T-cell (primary cell): ENCODE data around the gene CARTPT. TPM values are rescaled to one million over a fixed set of nuclear protein-coding genes. Genes with fewer than 3 reads are reported as not detected.

ENCODE experiments used
- ATAC-seq, 4 experiments: fragments of 200-7000 bp in 3 of 4; fragments of 150-1000 bp in 1 of 4; cut with Tn5 transposase; replicated peaks in 1 of 4; 1 replicate in 3 of 4; 2 replicates in 1 of 4; pipeline ENCODE4 v1.10.0; 2021; ENCODE audit warnings: moderate library complexity in 3 of 4, mild to moderate bottlenecking in 2 of 4, moderate number of reproducible peaks in 1 of 4
- CTCF ChIA-PET, 2 donors: fragments of 300-600 bp; sonication (Branson Sonifier 250); formaldehyde crosslinking; loops; one replicate each; lab custom pipeline; 2022; ENCODE audit warnings: antibody characterized with exemption in 2 of 2; lab: Charles Lee
- POLR2A ChIA-PET, 2 donors: fragments of 300-600 bp; sonication (Branson Sonifier 250); formaldehyde crosslinking; loops; one replicate each; lab custom pipeline; 2022; ENCODE audit warnings: antibody characterized with exemption in 2 of 2; lab: Charles Lee
- DNase-seq, 35 experiments: peaks; one replicate each; pipeline versions ENCODE4 v3.0.0 to v3.0.0-alpha.2; 2013 to 2023
- H3K27ac ChIP-seq: one replicate; pipeline ENCODE4 v1.5.1; 2013; ENCODE audit warnings: low read length
- H3K27me3 ChIP-seq, 2 experiments: replicated peaks in 1 of 2; 1 replicate in 1 of 2; 2 replicates in 1 of 2; pipeline versions ENCODE4 v1.6.1 to v1.7.0; 2013; ENCODE audit warnings: low read length in 1 of 2, mixed read lengths in 1 of 2; ENCODE audit not compliant: control insufficient read depth in 2 of 2, insufficient read depth in 2 of 2; ENCODE audit errors: extremely low read depth in 1 of 2
- H3K36me3 ChIP-seq, 2 donors: 1 replicate in 1 of 2; 2 replicates in 1 of 2; pipeline versions ENCODE4 v1.6.1 to v1.7.0; 2013; ENCODE audit warnings: low read length in 1 of 2; ENCODE audit not compliant: control insufficient read depth in 2 of 2, insufficient read depth in 1 of 2; ENCODE audit errors: extremely low read depth in 1 of 2
- H3K4me1 ChIP-seq, 2 experiments: 1 replicate in 1 of 2; 2 replicates in 1 of 2; pipeline versions ENCODE4 v1.6.1 to v1.7.0; 2013; ENCODE audit warnings: low read length in 2 of 2, mixed read lengths in 1 of 2; ENCODE audit not compliant: insufficient read depth in 2 of 2, control insufficient read depth in 1 of 2; ENCODE audit errors: extremely low read depth in 1 of 2
- H3K4me3 ChIP-seq, 2 donors: 1 replicate in 1 of 2; 2 replicates in 1 of 2; pipeline versions ENCODE4 v1.5.1 to v1.7.0; 2013; ENCODE audit warnings: mild to moderate bottlenecking in 2 of 2, low read length in 1 of 2, moderate library complexity in 1 of 2; ENCODE audit not compliant: control insufficient read depth in 1 of 2; ENCODE audit errors: extremely low read depth in 1 of 2
- H3K9me3 ChIP-seq: 2 replicates; pipeline ENCODE4 v1.7.0; 2013
- H3K27ac Mint-ChIP-seq, 2 donors: one replicate each; pipeline ENCODE4 v1.8.0; 2020 to 2021; ENCODE audit warnings: mild to moderate bottlenecking in 2 of 2, mixed read lengths in 2 of 2
- H3K27me3 Mint-ChIP-seq, 2 donors: one replicate each; pipeline ENCODE4 v1.8.0; 2021 to 2022; ENCODE audit warnings: mixed read lengths in 2 of 2
- H3K36me3 Mint-ChIP-seq: one replicate; pipeline ENCODE4 v1.8.0; 2021; ENCODE audit warnings: mixed read lengths
- H3K4me1 Mint-ChIP-seq, 3 donors: one replicate each; pipeline ENCODE4 v1.8.0; 2020 to 2022; ENCODE audit warnings: mixed read lengths in 3 of 3, mild to moderate bottlenecking in 1 of 3
- H3K4me3 Mint-ChIP-seq, 3 donors: one replicate each; pipeline ENCODE4 v1.8.0; 2020 to 2022; ENCODE audit warnings: mild to moderate bottlenecking in 3 of 3, mixed read lengths in 3 of 3, moderate library complexity in 3 of 3
- H3K9me3 Mint-ChIP-seq, 3 donors: one replicate each; pipeline ENCODE4 v1.8.0; 2020 to 2022; ENCODE audit warnings: mixed read lengths in 3 of 3
- WGBS: methylation state at CpG from one replicate; pipeline ENCODE4 v1.1.5; 2013; ENCODE audit warnings: missing lambda C conversion rate; ENCODE audit not compliant: insufficient coverage; 5-methylcytosine and 5-hydroxymethylcytosine counted together
- total RNA-seq, 35 experiments: library from RNA in 6 of 35; stranded (reverse) in 6 of 35; fragments of 120-200 nt in 1 of 35; gene quantifications; one replicate each; pipeline versions ENCODE4 v1.2.1 to v1.2.4 and lab custom pipeline; 2013 to 2026

CARTPT gene
- total RNA-seq, 5 donors from 2014 or later (not counting 1 experiment from before 2014, with no cell fraction given) = not detected

GRCh38 chr5:71693828-71694427 is 25.1 kb upstream of the CARTPT start:
- H3K4me1 ChIP-seq = peaks cover 0 to 4% of the 10 kb centered on the region in 2 experiments
- H3K27me3 Mint-ChIP-seq = peaks cover 6 to 19% of the 10 kb centered on the region in 2 donors
- H3K4me3 ChIP-seq = no peak overlapping the region
- peaks cover 2% of the 10 kb centered on the region for H3K9me3 ChIP-seq
- no peaks in the 10 kb centered on the region for H3K36me3 Mint-ChIP-seq
- no peak overlapping the region for H3K27ac Mint-ChIP-seq
- 60% methylated on average over 3 of the region's 7 CpGs for WGBS
- peaks cover 0 to 8% of the 10 kb centered on the region in 2 experiments for H3K27me3 ChIP-seq
- CTCF ChIA-PET = no interaction called here
- no peak overlapping the region for H3K27ac ChIP-seq
- ATAC-seq = no peak
- no peak for DNase-seq
- no peaks in the 10 kb centered on the region for H3K9me3 Mint-ChIP-seq
- H3K4me3 Mint-ChIP-seq = no peak overlapping the region
- POLR2A ChIA-PET = no interaction called here
- H3K36me3 ChIP-seq = no peaks in the 10 kb centered on the region
- H3K4me1 Mint-ChIP-seq = peaks cover 7 to 12% (median 10%) of the 10 kb centered on the region in 3 donors

GRCh38 chr5:71695071-71695470 is 24.0 kb upstream of the CARTPT start:
- ATAC-seq = no peak
- Histone ChIP-seq H3K9me3 (peaks cover 2% of the 10 kb centered on the region), H3K27me3 (peaks cover 0 to 8% of the 10 kb centered on the region in 2 experiments), H3K4me1 (peaks cover 0 to 4% of the 10 kb centered on the region in 2 experiments), H3K36me3 (no peaks in the 10 kb centered on the region), H3K4me3 (no peak overlapping the region), H3K27ac (no peak overlapping the region)
- DNase-seq = no peak
- ChIA-PET POLR2A (no interaction called here), CTCF (no interaction called here)
- Mint-ChIP-seq H3K4me1 (peaks cover 7 to 12% (median 10%) of the 10 kb centered on the region in 3 donors), H3K4me3 (no peak overlapping the region), H3K27me3 (peaks cover 6 to 13% of the 10 kb centered on the region in 2 donors), H3K9me3 (no peaks in the 10 kb centered on the region), H3K36me3 (no peaks in the 10 kb centered on the region), H3K27ac (no peak overlapping the region)
- 92% methylated on average over 8 of the region's 8 CpGs for WGBS

GRCh38 chr5:71695595-71695994 is 23.5 kb upstream of the CARTPT start:
- ATAC-seq = no peak
- H3K36me3 ChIP-seq = no peaks in the 10 kb centered on the region
- Mint-ChIP-seq H3K36me3 (no peaks in the 10 kb centered on the region), H3K4me1 (peaks cover 7 to 12% (median 10%) of the 10 kb centered on the region in 3 donors), H3K27me3 (peaks cover 6 to 13% of the 10 kb centered on the region in 2 donors), H3K9me3 (no peaks in the 10 kb centered on the region), H3K27ac (no peak overlapping the region), H3K4me3 (no peak overlapping the region)
- H3K4me3 ChIP-seq = no peak overlapping the region
- H3K4me1 ChIP-seq = peaks cover 0 to 4% of the 10 kb centered on the region in 2 experiments
- ChIA-PET POLR2A (no interaction called here), CTCF (no interaction called here)
- peaks cover 0 to 8% of the 10 kb centered on the region in 2 experiments for H3K27me3 ChIP-seq
- no peak overlapping the region for H3K27ac ChIP-seq
- DNase-seq = no peak
- peaks cover 2% of the 10 kb centered on the region for H3K9me3 ChIP-seq

- ATAC-seq (no peak), DNase-seq (no peak)
- ChIA-PET CTCF (no interaction called here), POLR2A (no interaction called here)
- H3K9me3 Mint-ChIP-seq = no peaks in the 10 kb centered on the region
- no peak overlapping the region for H3K4me3 Mint-ChIP-seq
- Histone ChIP-seq H3K9me3 (peaks cover 2% of the 10 kb centered on the region), H3K27me3 (peaks cover 0 to 8% of the 10 kb centered on the region in 2 experiments), H3K4me1 (peaks cover 0 to 4% of the 10 kb centered on the region in 2 experiments), H3K4me3 (no peak overlapping the region), H3K27ac (no peak overlapping the region), H3K36me3 (no peaks in the 10 kb centered on the region)
- 73% methylated on average over 5 of the region's 14 CpGs for WGBS
- peaks cover 10 to 19% of the 10 kb centered on the region in 2 donors for H3K27me3 Mint-ChIP-seq
- H3K36me3 Mint-ChIP-seq = no peaks in the 10 kb centered on the region
- peaks cover 7 to 12% (median 10%) of the 10 kb centered on the region in 3 donors for H3K4me1 Mint-ChIP-seq
- no peak overlapping the region for H3K27ac Mint-ChIP-seq
Measured at GRCh38 chr5:71697967-71698366, 21.1 kb upstream of the CARTPT start.

- no peak overlapping the region for H3K27ac Mint-ChIP-seq
- H3K4me1 ChIP-seq = peaks cover 0 to 4% of the 10 kb centered on the region in 2 experiments
- H3K4me1 Mint-ChIP-seq = peaks cover 7 to 10% (median 9%) of the 10 kb centered on the region in 3 donors
- ATAC-seq (no peak), DNase-seq (no peak)
- H3K9me3 Mint-ChIP-seq = no peaks in the 10 kb centered on the region
- CTCF ChIA-PET = no interaction called here
- no peak overlapping the region for H3K27ac ChIP-seq
- peaks cover 0 to 8% of the 10 kb centered on the region in 2 experiments for H3K27me3 ChIP-seq
- no peaks in the 10 kb centered on the region for H3K36me3 Mint-ChIP-seq
- no peak overlapping the region for H3K4me3 ChIP-seq
- H3K9me3 ChIP-seq = peaks cover 2% of the 10 kb centered on the region
- POLR2A ChIA-PET = no interaction called here
- H3K27me3 Mint-ChIP-seq = peaks cover 12 to 15% of the 10 kb centered on the region in 2 donors
- 100% methylated on average over 1 of the region's 2 CpGs for WGBS
- H3K36me3 ChIP-seq = no peaks in the 10 kb centered on the region
- H3K4me3 Mint-ChIP-seq = no peak overlapping the region
Measured at GRCh38 chr5:71699233-71699632, 19.8 kb upstream of the CARTPT start.

- H3K36me3 Mint-ChIP-seq = no peaks in the 10 kb centered on the region
- no peak for ATAC-seq
- DNase-seq = no peak
- H3K9me3 ChIP-seq = peaks cover 2% of the 10 kb centered on the region
- peaks cover 9 to 14% of the 10 kb centered on the region in 2 donors for H3K27me3 Mint-ChIP-seq
- peaks cover 0 to 4% of the 10 kb centered on the region in 2 experiments for H3K4me1 ChIP-seq
- peaks cover 7 to 10% (median 7%) of the 10 kb centered on the region in 3 donors for H3K4me1 Mint-ChIP-seq
- no peaks in the 10 kb centered on the region for H3K36me3 ChIP-seq
- H3K4me3 Mint-ChIP-seq = no peak overlapping the region
- peaks cover 0 to 8% of the 10 kb centered on the region in 2 experiments for H3K27me3 ChIP-seq
- no peak overlapping the region for H3K27ac ChIP-seq
- no peak overlapping the region for H3K27ac Mint-ChIP-seq
- whole genome bisulfite sequencing = no CpG with 5 or more reads among the region's 2 CpGs
- H3K4me3 ChIP-seq = no peak overlapping the region
- CTCF ChIA-PET = no interaction called here
- POLR2A ChIA-PET = no interaction called here
- no peaks in the 10 kb centered on the region for H3K9me3 Mint-ChIP-seq
Measured at GRCh38 chr5:71699751-71700150, 19.3 kb upstream of the CARTPT start.
